Testis (tissue), 3 donors: Measurements from ENCODE around the gene ACTR8. TPM values are rescaled to one million over a fixed set of nuclear protein-coding genes. Genes with fewer than 3 reads are reported as not detected.

Experiments used
- DNase-seq: peaks from one replicate; pipeline ENCODE4 v3.0.0-alpha.2; 2019
- H3K27ac ChIP-seq, 2 donors: fragments of 200-600 bp; sonication (generic); one replicate each; pipeline ENCODE4 v1.5.1; 2019
- H3K27me3 ChIP-seq: fragments of 200-600 bp; sonication (generic); one replicate; pipeline ENCODE4 v1.5.1; 2019
- H3K36me3 ChIP-seq: fragments of 200-600 bp; sonication (generic); one replicate; pipeline ENCODE4 v1.5.1; 2017; ENCODE audit warnings: low read depth; ENCODE audit errors: missing control alignments
- H3K4me1 ChIP-seq: fragments of 200-600 bp; sonication (generic); one replicate; pipeline ENCODE4 v1.5.1; 2019
- H3K4me3 ChIP-seq, 2 donors: fragments of 200-600 bp; sonication (generic); one replicate each; pipeline ENCODE4 v1.5.1; 2017 to 2019
- H3K9me3 ChIP-seq: fragments of 200-600 bp; sonication (generic); one replicate; pipeline ENCODE4 v1.5.1; 2017
- CTCF ChIP-seq, 3 experiments: fragments of 450-650 bp in 2 of 3; fragments of 200-600 bp in 1 of 3; sonication (generic) in 1 of 3; IDR thresholded peaks; one replicate each; pipeline ENCODE4 v1.5.1; 2016 to 2019; ENCODE audit warnings: antibody characterized with exemption in 3 of 3, mild to moderate bottlenecking in 2 of 3, moderate library complexity in 1 of 3
- POLR2A ChIP-seq: fragments of 450-650 bp; IDR thresholded peaks from one replicate; pipeline ENCODE4 v1.6.1; 2017; ENCODE audit warnings: antibody characterized with exemption, mild to moderate bottlenecking, moderate library complexity
- WGBS, 2 donors: methylation state at CpG; one replicate each; pipeline ENCODE4 v1.1.5; 2018; 5-methylcytosine and 5-hydroxymethylcytosine counted together
- intact Hi-C: fragments of 100-400 bp; cut with DNase I; formaldehyde crosslinking; loops from one replicate; pipeline ENCODE4 v1.15.1; 2023; ENCODE audit warnings: low total_unique reads
- polyA plus RNA-seq: library from polyadenylated mRNA; stranded (reverse); fragments of 350-450 nt; fragmentation: Illumina TruSeq; extraction: RNeasy Lipid Tissue Mini Kit (QIAGEN cat#74804); gene quantifications from one replicate; pipeline ENCODE4 v1.2.3, GENCODE V29; 2014; ENCODE audit warnings: low read depth, low replicate concordance; ENCODE audit not compliant: insufficient read depth
- total RNA-seq, 2 donors: library from RNA; depleted of rRNA; stranded (reverse); fragments of >200 nt; gene quantifications; one replicate each; pipeline ENCODE4 v1.2.3, GENCODE V29; 2016

Gene ACTR8
- total and polyA plus RNA-seq, 3 donors from 2014 or later: 47.0 to 60.1 (median 56.4) TPM

GRCh38 chr3:53885239-53885638 is 3.3 kb upstream of the ACTR8 start:
- intact Hi-C loops: no loop called here
- H3K36me3 ChIP-seq: no peaks in the 10 kb centered on the region
- H3K9me3 ChIP-seq: no peaks in the 10 kb centered on the region
- TF ChIP-seq CTCF (IDR thresholded peaks at IDR 0.05) (no peak), POLR2A (no peak)
- 84 to 93% methylated on average over 3 of the region's 3 CpGs for WGBS, 2 donors
- DNase-seq: no peak
- no peaks in the 10 kb centered on the region for H3K27me3 ChIP-seq
- no peak overlapping the region for H3K27ac ChIP-seq
- H3K4me3 ChIP-seq: no peak overlapping the region
- H3K4me1 ChIP-seq: peaks cover 11% of the 10 kb centered on the region

- TF ChIP-seq POLR2A: no peak
- no peak for TF ChIP-seq CTCF (IDR thresholded peaks at IDR 0.05)
- intact Hi-C loops: no loop called here
Observed at GRCh38 chr3:53884623-53885022, 2.7 kb upstream of the ACTR8 start.

GRCh38 chr3:53883008-53883407 is 1.1 kb upstream of the ACTR8 start:
- H3K27me3 ChIP-seq: no peaks in the 10 kb centered on the region
- H3K36me3 ChIP-seq: no peaks in the 10 kb centered on the region
- no peak overlapping the region for H3K4me3 ChIP-seq
- intact Hi-C loops: no loop called here
- no peak for DNase-seq
- TF ChIP-seq CTCF (IDR thresholded peaks at IDR 0.05) (no peak), POLR2A (no peak)
- H3K4me1 ChIP-seq: peaks cover 11% of the 10 kb centered on the region
- 69 to 81% methylated on average over 4 of the region's 4 CpGs for WGBS, 2 donors
- no peaks in the 10 kb centered on the region for H3K9me3 ChIP-seq
- no peak overlapping the region for H3K27ac ChIP-seq

More at GRCh38 chr3:53884623-53885022, 2.7 kb upstream of the ACTR8 start:
- H3K4me3 ChIP-seq: no peak overlapping the region
- H3K4me1 ChIP-seq: peaks cover 11% of the 10 kb centered on the region
- no peak for DNase-seq
- no peaks in the 10 kb centered on the region for H3K27me3 ChIP-seq
- WGBS, 2 donors: 90 to 95% methylated on average over 11 of the region's 11 CpGs
- no peak overlapping the region for H3K27ac ChIP-seq
- H3K36me3 ChIP-seq: no peaks in the 10 kb centered on the region
- H3K9me3 ChIP-seq: no peaks in the 10 kb centered on the region

- intact Hi-C loops: no loop called here
- 45 to 48% methylated on average over 10 of the region's 10 CpGs for WGBS, 2 donors
- no peak for TF ChIP-seq CTCF (IDR thresholded peaks at IDR 0.05)
- TF ChIP-seq POLR2A: no peak
- DNase-seq: no peak
- Histone ChIP-seq H3K4me1 (peaks cover 11% of the 10 kb centered on the region), H3K36me3 (no peaks in the 10 kb centered on the region), H3K9me3 (no peaks in the 10 kb centered on the region), H3K27me3 (no peaks in the 10 kb centered on the region), H3K4me3 (peak overlapping the region; percentile 73 to 91), H3K27ac (peak overlapping the region in 1 of 2 donors; percentile 80)
Observed at GRCh38 chr3:53880396-53881345, 1.3 kb downstream of the ACTR8 start.
